Activated T-cell treated with anti-CD3 and anti-CD28 coated beads, Interleukin-2, amount 50 U/mL, for 4 hours (primary cell): ENCODE results near the gene BCAR1. TPM values are rescaled to one million over a fixed set of nuclear protein-coding genes. Genes with fewer than 3 reads are reported as not detected.
A peak's percentile ranks its signal among the peaks of the same experiment; 100 is the strongest.

ENCODE experiments used
- ATAC-seq, 2 donors: fragments of 200-7000 bp; cut with Tn5 transposase; one replicate each; pipeline ENCODE4 v1.10.0; 2021
- DNase-seq: peaks from one replicate; pipeline ENCODE4 v3.0.0-alpha.2; 2020
- H3K27me3 Mint-ChIP-seq: one replicate; pipeline ENCODE4 v1.8.0; 2021; ENCODE audit warnings: low read depth, mixed read lengths
- H3K36me3 Mint-ChIP-seq: one replicate; pipeline ENCODE4 v1.8.0; 2022; ENCODE audit warnings: mixed read lengths; ENCODE audit not compliant: insufficient read depth
- H3K4me1 Mint-ChIP-seq: one replicate; pipeline ENCODE4 v1.8.0; 2021; ENCODE audit warnings: low read depth, mixed read lengths
- H3K4me3 Mint-ChIP-seq: one replicate; pipeline ENCODE4 v1.8.0; 2021; ENCODE audit warnings: mild to moderate bottlenecking, moderate library complexity, mixed read lengths
- H3K9me3 Mint-ChIP-seq: one replicate; pipeline ENCODE4 v1.8.0; 2021; ENCODE audit warnings: mixed read lengths
- total RNA-seq, 3 donors: library from RNA; stranded (reverse); gene quantifications; one replicate each; pipeline ENCODE4 v1.2.1, GENCODE V29; 2021

Gene BCAR1
- 1 to 10 TPM; 1.5 to 4.3 (median 2.9) TPM for total RNA-seq

DNA sequence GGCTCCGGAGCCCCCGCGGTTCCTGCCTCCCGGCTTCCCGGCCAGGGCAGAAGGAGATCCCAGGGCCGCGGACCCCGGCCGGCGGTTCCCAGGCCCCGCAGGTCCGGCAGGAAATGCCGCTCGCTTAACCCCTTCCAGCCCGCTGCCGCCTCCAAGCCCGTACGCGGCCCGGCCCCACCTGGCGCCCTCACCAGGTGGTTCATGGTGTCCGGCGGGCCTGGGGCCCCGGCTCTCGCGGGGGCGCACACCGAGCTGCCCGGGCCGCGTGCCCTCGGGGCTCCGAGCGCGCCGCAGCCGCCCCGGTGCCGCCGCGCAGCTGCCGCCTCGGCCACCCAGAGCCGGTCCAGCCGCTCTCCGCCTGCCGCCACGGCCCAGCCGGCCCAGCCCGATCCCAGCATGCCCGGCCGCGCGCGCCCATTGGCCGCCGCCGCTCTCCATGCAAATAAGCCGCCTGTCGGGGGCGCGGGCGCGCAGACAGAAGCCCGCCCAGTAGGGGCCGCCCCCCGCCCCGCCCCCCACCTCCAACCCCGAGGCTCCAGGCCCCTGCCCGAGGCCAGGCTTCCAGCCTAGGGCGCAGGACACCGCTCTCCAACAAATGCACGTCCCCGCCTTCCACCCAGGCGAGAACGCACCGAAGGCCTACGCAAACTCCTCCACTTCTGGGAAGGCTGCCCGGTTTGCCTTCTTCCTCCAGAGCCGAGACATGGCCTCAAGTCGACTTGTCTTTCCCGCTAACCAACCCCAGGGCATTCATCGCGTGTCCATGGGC, at the start of gene BCAR1:
BCAR1 (minus strand) TSS at position 345 of the 769 bp plus-strand sequence; CDS start at position 203, 142 bp downstream.
- H3K27me3 Mint-ChIP-seq, result peaks cover 57% of the 10 kb centered on the region
- no peaks in the 10 kb centered on the region for H3K9me3 Mint-ChIP-seq
- no peak for DNase-seq

GRCh38 chr16:75298267-75298666, 46.8 kb upstream of the BCAR1 start:
- Mint-ChIP-seq H3K27me3 (no peaks in the 10 kb centered on the region), H3K4me1 (no peaks in the 10 kb centered on the region), H3K36me3 (peaks cover 48% of the 10 kb centered on the region), H3K9me3 (no peaks in the 10 kb centered on the region), H3K4me3 (no peak overlapping the region)
- ATAC-seq, result no peak
- no peak for DNase-seq

More for the DNA sequence above, at the start of gene BCAR1:
- peak within 1 kb of the TSS; percentile 70 for H3K4me3 Mint-ChIP-seq
- no peaks in the 10 kb centered on the region for H3K36me3 Mint-ChIP-seq
- ATAC-seq, result peak; percentile 63 to 69
- peaks cover 6% of the 10 kb centered on the region for H3K4me1 Mint-ChIP-seq

DNA sequence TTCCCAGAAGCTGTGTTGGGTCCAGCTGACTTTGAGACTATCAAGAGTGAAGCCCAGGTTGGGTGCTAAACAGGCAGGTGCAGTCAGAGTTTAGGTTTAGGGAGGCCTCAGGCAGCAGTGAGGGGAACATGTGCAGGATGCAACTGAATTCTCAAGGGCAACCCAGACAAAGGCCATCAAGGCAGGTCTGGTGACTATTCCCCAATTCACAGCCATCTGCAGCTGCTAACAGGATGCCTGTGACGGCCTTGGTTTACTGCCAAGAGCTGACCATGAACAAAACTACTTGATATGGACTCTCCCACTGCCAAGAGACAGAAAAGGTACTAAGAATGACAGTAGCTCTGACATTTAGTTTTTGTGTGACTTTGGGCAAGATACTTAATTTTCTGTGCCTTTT, 45.2 kb upstream of the BCAR1 start:
- no peak overlapping the region for H3K4me3 Mint-ChIP-seq
- no peaks in the 10 kb centered on the region for H3K27me3 Mint-ChIP-seq
- no peaks in the 10 kb centered on the region for H3K9me3 Mint-ChIP-seq
- no peaks in the 10 kb centered on the region for H3K4me1 Mint-ChIP-seq
- DNase-seq, result no peak
- no peak for ATAC-seq
- peaks cover 52% of the 10 kb centered on the region for H3K36me3 Mint-ChIP-seq

DNA sequence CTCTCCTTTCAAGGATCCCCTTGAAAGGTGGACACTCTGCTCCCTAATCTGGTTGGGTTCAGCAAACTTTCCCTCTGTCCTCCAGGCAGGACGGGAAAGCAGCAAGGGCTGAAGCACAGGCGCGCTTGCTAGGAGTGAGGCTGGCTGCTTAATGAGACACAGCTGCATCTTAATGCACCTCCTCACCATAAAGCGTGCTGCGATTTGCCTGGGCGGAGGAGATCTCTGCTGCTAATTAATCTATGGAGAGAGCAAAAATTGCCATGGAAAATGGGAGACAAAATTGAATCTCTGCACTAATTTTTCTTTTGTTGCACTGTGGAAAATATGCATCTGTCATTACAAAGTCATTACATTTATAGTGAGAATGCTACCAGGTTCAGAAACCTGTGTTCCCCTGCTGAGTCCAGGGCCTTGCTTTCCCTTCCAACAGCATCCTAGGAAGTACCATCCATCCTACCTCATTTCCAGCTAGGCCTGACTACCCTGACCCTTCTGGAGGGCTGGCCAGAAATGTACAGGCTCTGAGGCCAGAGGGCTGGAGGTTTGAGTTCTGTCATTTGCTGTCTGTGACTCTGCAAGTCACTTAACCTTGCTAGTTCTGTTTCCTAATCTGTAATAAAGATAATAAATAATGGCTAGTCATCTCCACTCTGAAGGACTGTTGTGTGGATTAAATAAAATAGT, 43.5 kb upstream of the BCAR1 start:
- Mint-ChIP-seq H3K36me3 (peaks cover 52% of the 10 kb centered on the region), H3K4me3 (no peak overlapping the region), H3K4me1 (no peaks in the 10 kb centered on the region), H3K9me3 (no peaks in the 10 kb centered on the region), H3K27me3 (peaks cover 2% of the 10 kb centered on the region)
- no peak for ATAC-seq
- DNase-seq, result no peak

GRCh38 chr16:75293772-75294171, 42.3 kb upstream of the BCAR1 start:
- Mint-ChIP-seq H3K27me3 (peaks cover 2% of the 10 kb centered on the region), H3K36me3 (peaks cover 45% of the 10 kb centered on the region), H3K9me3 (no peaks in the 10 kb centered on the region), H3K4me1 (peaks cover 7% of the 10 kb centered on the region), H3K4me3 (no peak overlapping the region)
- no peak for DNase-seq
- no peak for ATAC-seq

GRCh38 chr16:75293173-75293572, 41.7 kb upstream of the BCAR1 start:
- peaks cover 43% of the 10 kb centered on the region for H3K36me3 Mint-ChIP-seq
- no peaks in the 10 kb centered on the region for H3K9me3 Mint-ChIP-seq
- peaks cover 2% of the 10 kb centered on the region for H3K27me3 Mint-ChIP-seq
- DNase-seq, result no peak
- ATAC-seq, result no peak
- H3K4me1 Mint-ChIP-seq, result peaks cover 13% of the 10 kb centered on the region
- H3K4me3 Mint-ChIP-seq, result no peak overlapping the region

- Mint-ChIP-seq H3K36me3 (peaks cover 38% of the 10 kb centered on the region), H3K27me3 (peaks cover 2% of the 10 kb centered on the region), H3K4me3 (no peak overlapping the region), H3K9me3 (no peaks in the 10 kb centered on the region), H3K4me1 (peaks cover 14% of the 10 kb centered on the region)
- ATAC-seq (no peak), DNase-seq (no peak)
Observed at GRCh38 chr16:75292691-75293090, 41.3 kb upstream of the BCAR1 start.

GRCh38 chr16:75289189-75289588, 37.8 kb upstream of the BCAR1 start:
- H3K27me3 Mint-ChIP-seq, result peaks cover 10% of the 10 kb centered on the region
- DNase-seq, result no peak
- H3K36me3 Mint-ChIP-seq, result peaks cover 37% of the 10 kb centered on the region
- H3K4me3 Mint-ChIP-seq, result no peak overlapping the region
- no peaks in the 10 kb centered on the region for H3K9me3 Mint-ChIP-seq
- H3K4me1 Mint-ChIP-seq, result peaks cover 14% of the 10 kb centered on the region
- ATAC-seq, result no peak

GRCh38 chr16:75288596-75289120, 37.2 kb upstream of the BCAR1 start:
- H3K27me3 Mint-ChIP-seq, result peaks cover 10% of the 10 kb centered on the region
- H3K9me3 Mint-ChIP-seq, result no peaks in the 10 kb centered on the region
- peak; percentile 89 to 91 for ATAC-seq
- H3K4me1 Mint-ChIP-seq, result peaks cover 14% of the 10 kb centered on the region
- H3K4me3 Mint-ChIP-seq, result no peak overlapping the region
- H3K36me3 Mint-ChIP-seq, result peaks cover 32% of the 10 kb centered on the region
- no peak for DNase-seq

GRCh38 chr16:75288181-75288580, 36.8 kb upstream of the BCAR1 start:
- H3K4me3 Mint-ChIP-seq, result no peak overlapping the region
- peaks cover 10% of the 10 kb centered on the region for H3K27me3 Mint-ChIP-seq
- ATAC-seq, result peak; percentile 14 to 15
- no peak for DNase-seq
- H3K4me1 Mint-ChIP-seq, result peaks cover 14% of the 10 kb centered on the region
- H3K36me3 Mint-ChIP-seq, result peaks cover 31% of the 10 kb centered on the region
- no peaks in the 10 kb centered on the region for H3K9me3 Mint-ChIP-seq

GRCh38 chr16:75287708-75288107, 36.3 kb upstream of the BCAR1 start:
- Mint-ChIP-seq H3K9me3 (no peaks in the 10 kb centered on the region), H3K27me3 (peaks cover 10% of the 10 kb centered on the region), H3K4me1 (peaks cover 14% of the 10 kb centered on the region), H3K36me3 (peaks cover 26% of the 10 kb centered on the region), H3K4me3 (no peak overlapping the region)
- no peak for ATAC-seq
- no peak for DNase-seq

DNA sequence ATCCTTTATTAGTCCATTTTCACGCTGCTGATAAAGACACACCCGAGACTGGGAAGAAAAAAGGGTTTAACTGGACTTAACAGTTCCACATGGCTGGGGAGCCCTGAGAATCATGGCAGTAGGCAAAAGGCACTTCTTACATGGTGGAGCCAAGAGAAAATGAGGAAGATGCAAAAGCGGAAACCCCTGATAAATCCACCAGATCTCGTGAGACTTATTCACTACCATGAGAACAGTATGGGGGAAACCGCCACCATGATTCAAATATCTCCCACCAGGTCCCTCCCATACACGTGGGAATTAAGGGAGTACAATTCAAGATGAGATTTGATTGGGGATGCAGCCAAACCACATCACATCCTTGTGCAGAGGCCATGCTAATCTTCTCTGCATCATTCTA, 35.0 kb upstream of the BCAR1 start:
- Mint-ChIP-seq H3K4me1 (peaks cover 14% of the 10 kb centered on the region), H3K9me3 (no peaks in the 10 kb centered on the region), H3K27me3 (peaks cover 13% of the 10 kb centered on the region), H3K4me3 (no peak overlapping the region), H3K36me3 (peaks cover 14% of the 10 kb centered on the region)
- ATAC-seq (no peak), DNase-seq (no peak)

- peaks cover 7% of the 10 kb centered on the region for H3K36me3 Mint-ChIP-seq
Observed at GRCh38 chr16:75282466-75283281, 31.2 kb upstream of the BCAR1 start.

DNA sequence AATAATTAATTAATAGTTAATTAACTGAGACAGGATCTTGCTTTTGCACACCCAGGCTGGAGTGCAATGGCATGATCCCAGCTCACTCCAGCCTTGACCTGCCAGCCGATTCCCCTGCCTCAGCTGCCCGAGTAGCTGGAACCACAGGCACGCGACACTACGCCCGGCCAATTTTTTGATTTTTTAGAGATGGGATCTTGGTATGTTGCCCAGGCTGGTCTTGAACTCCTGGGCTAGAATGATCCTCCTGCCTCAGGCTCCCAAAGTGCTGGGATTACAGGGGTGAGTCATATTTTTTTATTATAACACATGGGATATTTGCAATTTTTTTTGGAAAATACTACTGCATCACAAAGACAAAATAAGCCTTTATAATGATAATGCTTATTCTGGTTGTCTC, 30.4 kb upstream of the BCAR1 start:
- H3K36me3 Mint-ChIP-seq, result peaks cover 7% of the 10 kb centered on the region
- no peak for ATAC-seq
- no peaks in the 10 kb centered on the region for H3K9me3 Mint-ChIP-seq

More at GRCh38 chr16:75282466-75283281, 31.2 kb upstream of the BCAR1 start:
- no peak for ATAC-seq
- H3K4me3 Mint-ChIP-seq, result no peak overlapping the region
- H3K9me3 Mint-ChIP-seq, result no peaks in the 10 kb centered on the region
- peaks cover 1% of the 10 kb centered on the region for H3K4me1 Mint-ChIP-seq
- no peak for DNase-seq
- H3K27me3 Mint-ChIP-seq, result peaks cover 21% of the 10 kb centered on the region

More for the DNA sequence above, 30.4 kb upstream of the BCAR1 start:
- no peak for DNase-seq
- H3K4me1 Mint-ChIP-seq, result peaks cover 1% of the 10 kb centered on the region
- H3K27me3 Mint-ChIP-seq, result peaks cover 20% of the 10 kb centered on the region
- no peak overlapping the region for H3K4me3 Mint-ChIP-seq
